ENCODE results near the gene C2CD5. TPM values are rescaled to one million over a fixed set of nuclear protein-coding genes. Genes with fewer than 3 reads are reported as not detected.

The C2CD5 gene
- total and polyA plus RNA-seq, 2 of the 13 experiments (the other 11 are each of a cell fraction or from before 2014, with no cell fraction given) = 12.6 to 14.6 TPM

DNA sequence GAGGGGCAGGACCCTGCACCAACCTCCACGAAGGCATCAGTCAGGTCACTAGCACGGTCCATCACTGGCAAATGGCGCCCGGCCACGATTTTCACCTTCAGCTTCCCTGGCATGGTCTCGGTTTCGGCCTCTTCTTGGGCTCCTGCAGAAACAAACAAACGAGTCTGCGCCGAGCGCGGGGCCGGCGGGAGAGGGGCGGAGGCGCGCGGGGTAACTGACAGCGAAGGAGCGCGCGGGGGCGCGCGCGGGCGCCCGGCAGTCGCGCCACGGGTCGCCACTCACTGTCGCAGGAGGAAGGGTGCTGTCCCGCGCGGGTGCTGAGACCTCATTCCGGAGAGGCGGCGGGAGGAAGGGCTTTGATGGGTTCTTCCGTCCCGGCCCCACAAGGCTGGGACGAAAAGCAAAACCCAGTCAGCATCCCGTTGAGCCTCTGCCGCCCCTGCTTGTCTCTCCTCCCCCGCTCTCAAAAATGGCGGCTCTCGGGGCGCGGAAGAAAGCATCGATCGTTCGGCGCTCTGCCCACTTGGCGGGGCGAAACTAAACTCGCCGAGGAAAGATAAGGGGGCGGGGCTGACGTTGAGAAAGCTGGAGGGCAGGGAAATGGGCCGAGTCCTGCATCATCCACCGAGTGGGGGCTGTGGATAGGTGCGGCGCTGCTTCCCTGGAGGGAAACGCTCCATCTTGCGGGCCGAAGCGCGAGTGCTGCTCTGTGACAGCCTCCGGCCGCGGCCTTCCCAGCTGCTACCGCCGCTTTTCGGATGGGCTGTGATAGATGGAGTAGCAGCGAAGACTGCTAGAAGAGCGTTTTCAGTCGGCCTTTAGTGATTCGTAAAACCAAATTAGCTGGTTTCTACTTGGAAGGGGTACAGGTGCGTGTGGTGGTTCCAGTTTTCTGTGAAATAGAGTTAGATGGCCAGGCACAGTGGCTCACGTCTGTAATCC is at the start of gene C2CD5 (continued):
- TF ChIP-seq, protein P1, sequence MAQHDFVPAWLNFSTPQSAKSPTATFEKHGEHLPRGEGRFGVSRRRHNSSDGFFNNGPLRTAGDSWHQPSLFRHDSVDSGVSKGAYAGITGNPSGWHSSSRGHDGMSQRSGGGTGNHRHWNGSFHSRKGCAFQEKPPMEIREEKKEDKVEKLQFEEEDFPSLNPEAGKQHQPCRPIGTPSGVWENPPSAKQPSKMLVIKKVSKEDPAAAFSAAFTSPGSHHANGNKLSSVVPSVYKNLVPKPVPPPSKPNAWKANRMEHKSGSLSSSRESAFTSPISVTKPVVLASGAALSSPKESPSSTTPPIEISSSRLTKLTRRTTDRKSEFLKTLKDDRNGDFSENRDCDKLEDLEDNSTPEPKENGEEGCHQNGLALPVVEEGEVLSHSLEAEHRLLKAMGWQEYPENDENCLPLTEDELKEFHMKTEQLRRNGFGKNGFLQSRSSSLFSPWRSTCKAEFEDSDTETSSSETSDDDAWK (CRISPR knock-in tag; IDR thresholded peaks at IDR 0.05) = no peak
- TF ChIP-seq, protein P2, sequence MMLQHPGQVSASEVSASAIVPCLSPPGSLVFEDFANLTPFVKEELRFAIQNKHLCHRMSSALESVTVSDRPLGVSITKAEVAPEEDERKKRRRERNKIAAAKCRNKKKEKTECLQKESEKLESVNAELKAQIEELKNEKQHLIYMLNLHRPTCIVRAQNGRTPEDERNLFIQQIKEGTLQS (CRISPR knock-in tag; IDR thresholded peaks at IDR 0.05) = no peak; the same call in 1 of the 2 replicates
- TF ChIP-seq, protein P3, sequence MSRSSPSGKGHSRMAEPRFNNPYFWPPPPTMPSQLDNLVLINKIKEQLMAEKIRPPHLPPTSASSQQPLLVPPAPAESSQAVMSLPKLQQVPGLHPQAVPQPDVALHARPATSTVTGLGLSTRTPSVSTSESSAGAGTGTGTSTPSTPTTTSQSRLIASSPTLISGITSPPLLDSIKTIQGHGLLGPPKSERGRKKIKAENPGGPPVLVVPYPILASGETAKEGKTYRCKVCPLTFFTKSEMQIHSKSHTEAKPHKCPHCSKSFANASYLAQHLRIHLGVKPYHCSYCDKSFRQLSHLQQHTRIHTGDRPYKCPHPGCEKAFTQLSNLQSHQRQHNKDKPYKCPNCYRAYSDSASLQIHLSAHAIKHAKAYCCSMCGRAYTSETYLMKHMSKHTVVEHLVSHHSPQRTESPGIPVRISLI (CRISPR knock-in tag; IDR thresholded peaks at IDR 0.05; ENCODE audit: borderline replicate concordance) = peak; percentile 35; the same call in 1 of the 2 replicates
- TF ChIP-seq SMYD3 (CRISPR knock-in tag; IDR thresholded peaks at IDR 0.05) (no peak), TEAD3 (CRISPR knock-in tag; optimal IDR thresholded peaks at IDR 0.05; ENCODE audit: borderline replicate concordance) (peak; percentile 60), ZNF468 (CRISPR knock-in tag; IDR thresholded peaks at IDR 0.05) (no peak), NONO (IDR thresholded peaks at IDR 0.05) (no peak), NONO (CRISPR knock-in tag; conservative IDR thresholded peaks at IDR 0.05) (peak; percentile 93), ZNF773 (CRISPR knock-in tag; IDR thresholded peaks at IDR 0.05; ENCODE audit: borderline replicate concordance) (no peak; the same call in 1 of the 2 replicates), ZNF552 (CRISPR knock-in tag; IDR thresholded peaks at IDR 0.05; ENCODE audit: borderline replicate concordance) (peak; percentile 53; the same call in 1 of the 2 replicates), ADNP (CRISPR knock-in tag; IDR thresholded peaks at IDR 0.05) (0 out of 2 replicates have a peak, but pooled peaks have one; percentile 8), ETV5 (CRISPR knock-in tag; IDR thresholded peaks at IDR 0.05; ENCODE audit: borderline replicate concordance) (peak; percentile 26; the same call in 1 of the 2 replicates), KDM6A (CRISPR knock-in tag; IDR thresholded peaks at IDR 0.05; ENCODE audit: low read depth) (no peak), SAP130 (CRISPR knock-in tag; IDR thresholded peaks at IDR 0.05; ENCODE audit: low read depth) (peak; percentile 89), ZFP36L2 (CRISPR knock-in tag; IDR thresholded peaks at IDR 0.05) (no peak), RARG (CRISPR knock-in tag; IDR thresholded peaks at IDR 0.05; ENCODE audit: low read depth) (no peak), GATAD1 (CRISPR knock-in tag; IDR thresholded peaks at IDR 0.05) (peak; percentile 83)
- TF ChIP-seq, protein P4, sequence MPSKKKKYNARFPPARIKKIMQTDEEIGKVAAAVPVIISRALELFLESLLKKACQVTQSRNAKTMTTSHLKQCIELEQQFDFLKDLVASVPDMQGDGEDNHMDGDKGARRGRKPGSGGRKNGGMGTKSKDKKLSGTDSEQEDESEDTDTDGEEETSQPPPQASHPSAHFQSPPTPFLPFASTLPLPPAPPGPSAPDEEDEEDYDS (CRISPR knock-in tag; IDR thresholded peaks at IDR 0.05) = peak; percentile 73
- TF ChIP-seq, protein P5, sequence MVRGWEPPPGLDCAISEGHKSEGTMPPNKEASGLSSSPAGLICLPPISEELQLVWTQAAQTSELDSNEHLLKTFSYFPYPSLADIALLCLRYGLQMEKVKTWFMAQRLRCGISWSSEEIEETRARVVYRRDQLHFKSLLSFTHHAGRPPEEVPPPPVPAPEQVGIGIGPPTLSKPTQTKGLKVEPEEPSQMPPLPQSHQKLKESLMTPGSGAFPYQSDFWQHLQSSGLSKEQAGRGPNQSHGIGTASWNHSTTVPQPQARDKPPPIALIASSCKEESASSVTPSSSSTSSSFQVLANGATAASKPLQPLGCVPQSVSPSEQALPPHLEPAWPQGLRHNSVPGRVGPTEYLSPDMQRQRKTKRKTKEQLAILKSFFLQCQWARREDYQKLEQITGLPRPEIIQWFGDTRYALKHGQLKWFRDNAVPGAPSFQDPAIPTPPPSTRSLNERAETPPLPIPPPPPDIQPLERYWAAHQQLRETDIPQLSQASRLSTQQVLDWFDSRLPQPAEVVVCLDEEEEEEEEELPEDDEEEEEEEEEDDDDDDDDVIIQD (CRISPR knock-in tag; IDR thresholded peaks at IDR 0.05; ENCODE audit: low read depth) = peak; percentile 79
- TF ChIP-seq, protein P6, sequence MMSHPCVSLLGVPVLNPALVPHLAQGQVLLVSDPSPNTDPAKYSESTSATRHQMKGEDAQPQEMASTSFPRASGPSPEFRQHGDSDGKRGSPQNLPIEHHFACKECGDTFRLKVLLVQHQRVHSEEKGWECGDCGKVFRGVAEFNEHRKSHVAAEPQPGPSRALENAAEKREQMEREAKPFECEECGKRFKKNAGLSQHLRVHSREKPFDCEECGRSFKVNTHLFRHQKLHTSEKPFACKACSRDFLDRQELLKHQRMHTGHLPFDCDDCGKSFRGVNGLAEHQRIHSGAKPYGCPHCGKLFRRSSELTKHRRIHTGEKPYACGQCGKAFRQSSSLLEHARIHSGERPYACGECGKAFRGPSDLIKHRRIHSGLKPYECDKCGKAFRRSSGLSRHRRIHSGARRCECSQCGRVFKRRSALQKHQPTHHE (CRISPR knock-in tag; IDR thresholded peaks at IDR 0.05; ENCODE audit: borderline replicate concordance) = 0 out of 2 replicates have a peak, but pooled peaks have one; percentile 50
- TF ChIP-seq, protein P7, sequence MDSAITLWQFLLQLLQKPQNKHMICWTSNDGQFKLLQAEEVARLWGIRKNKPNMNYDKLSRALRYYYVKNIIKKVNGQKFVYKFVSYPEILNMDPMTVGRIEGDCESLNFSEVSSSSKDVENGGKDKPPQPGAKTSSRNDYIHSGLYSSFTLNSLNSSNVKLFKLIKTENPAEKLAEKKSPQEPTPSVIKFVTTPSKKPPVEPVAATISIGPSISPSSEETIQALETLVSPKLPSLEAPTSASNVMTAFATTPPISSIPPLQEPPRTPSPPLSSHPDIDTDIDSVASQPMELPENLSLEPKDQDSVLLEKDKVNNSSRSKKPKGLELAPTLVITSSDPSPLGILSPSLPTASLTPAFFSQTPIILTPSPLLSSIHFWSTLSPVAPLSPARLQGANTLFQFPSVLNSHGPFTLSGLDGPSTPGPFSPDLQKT (CRISPR knock-in tag; IDR thresholded peaks at IDR 0.05; ENCODE audit: borderline replicate concordance) = no peak
